Skin epidermis (tissue), 12 donors: ENCODE data around the gene SPSB1.

ENCODE experiments used
- H3K27ac ChIP-seq, 21 experiments: fragments of 200-600 bp; sonication (generic) in 11 of 21; one replicate each; pipeline ENCODE4 v1.5.0; 2020; ENCODE audit warnings: mild to moderate bottlenecking in 3 of 21, inconsistent platforms in 2 of 21, moderate library complexity in 2 of 21
- H3K4me3 ChIP-seq, 7 experiments: fragments of 200-600 bp; sonication (generic) in 2 of 7; one replicate each; pipeline ENCODE4 v1.5.0; 2020; ENCODE audit warnings: inconsistent platforms in 2 of 7, mild to moderate bottlenecking in 2 of 7, moderate library complexity in 1 of 7

SPSB1 gene

GRCh38 chr1:9275161-9275560 is 17.5 kb upstream of the SPSB1 start:
- Histone ChIP-seq H3K4me3 (no peak overlapping the region), H3K27ac (peak overlapping the region in 1 of 21 experiments; percentile 55)

- H3K4me3 ChIP-seq: no peak overlapping the region
- H3K27ac ChIP-seq: peak overlapping the region in 12 of 21 experiments; percentile 10 to 79 (median 56)
Observed at GRCh38 chr1:9275567-9276034, 17.1 kb upstream of the SPSB1 start.

GRCh38 chr1:9278116-9278515 is 14.6 kb upstream of the SPSB1 start:
- H3K27ac ChIP-seq: peak overlapping the region in 2 of 21 experiments; percentile 16 to 26
- H3K4me3 ChIP-seq: no peak overlapping the region

GRCh38 chr1:9278585-9279153 is 14.0 kb upstream of the SPSB1 start:
- Histone ChIP-seq H3K27ac (peak overlapping the region in 8 of 21 experiments; percentile 4 to 62 (median 26)), H3K4me3 (no peak overlapping the region)

- Histone ChIP-seq H3K4me3 (no peak overlapping the region), H3K27ac (peak overlapping the region in 9 of 21 experiments; percentile 4 to 62 (median 26))
Observed at GRCh38 chr1:9279172-9279840, 13.4 kb upstream of the SPSB1 start.

- H3K27ac ChIP-seq: peak overlapping the region in 6 of 21 experiments; percentile 7 to 43 (median 24)
Observed at GRCh38 chr1:9280015-9280860, 12.5 kb upstream of the SPSB1 start.

GRCh38 chr1:9281071-9281827 is 11.4 kb upstream of the SPSB1 start:
- Histone ChIP-seq H3K27ac (peak overlapping the region in 5 of 21 experiments; percentile 21 to 39 (median 25)), H3K4me3 (no peak overlapping the region)

More at GRCh38 chr1:9280015-9280860, 12.5 kb upstream of the SPSB1 start:
- H3K4me3 ChIP-seq: no peak overlapping the region

- Histone ChIP-seq H3K4me3 (no peak overlapping the region), H3K27ac (peak overlapping the region in 5 of 21 experiments; percentile 24 to 47 (median 39))
Observed at GRCh38 chr1:9281908-9282695, 10.6 kb upstream of the SPSB1 start.

- H3K4me3 ChIP-seq: no peak overlapping the region
- peak overlapping the region in 3 of 21 experiments; percentile 30 to 47 (median 47) for H3K27ac ChIP-seq
Observed at GRCh38 chr1:9282696-9282955, 10.1 kb upstream of the SPSB1 start.

GRCh38 chr1:9284061-9284460 is 8.6 kb upstream of the SPSB1 start:
- Histone ChIP-seq H3K4me3 (no peak overlapping the region), H3K27ac (peak overlapping the region in 2 of 21 experiments; percentile 5 to 22)

GRCh38 chr1:9286556-9286955 is 6.1 kb upstream of the SPSB1 start:
- no peak overlapping the region for H3K4me3 ChIP-seq
- no peak overlapping the region for H3K27ac ChIP-seq

GRCh38 chr1:9289090-9289534 is 3.6 kb upstream of the SPSB1 start:
- peak overlapping the region in 2 of 21 experiments; percentile 27 to 52 for H3K27ac ChIP-seq
- no peak overlapping the region for H3K4me3 ChIP-seq

GRCh38 chr1:9289711-9290485 is 2.8 kb upstream of the SPSB1 start:
- H3K27ac ChIP-seq: peak overlapping the region in 13 of 21 experiments; percentile 27 to 97 (median 62)
- H3K4me3 ChIP-seq: no peak overlapping the region

- H3K27ac ChIP-seq: peak overlapping the region in 20 of 21 experiments; percentile 59 to 97 (median 88)
- peak overlapping the region; percentile 68 to 95 (median 88) for H3K4me3 ChIP-seq
Observed at GRCh38 chr1:9291914-9292360, 757 bp upstream of the SPSB1 start.

GRCh38 chr1:9293241-9293532 is 493 bp downstream of the SPSB1 start:
- peak overlapping the region; percentile 58 to 97 (median 90) for H3K27ac ChIP-seq
- peak overlapping the region; percentile 68 to 95 (median 88) for H3K4me3 ChIP-seq

- Histone ChIP-seq H3K4me3 (peak overlapping the region; percentile 68 to 95 (median 88)), H3K27ac (peak overlapping the region; percentile 58 to 97 (median 90))
Observed at GRCh38 chr1:9293533-9294404, 1.1 kb downstream of the SPSB1 start.

- H3K27ac ChIP-seq: peak overlapping the region in 18 of 21 experiments; percentile 42 to 97 (median 91)
- H3K4me3 ChIP-seq: peak overlapping the region; percentile 68 to 95 (median 88)
Observed at GRCh38 chr1:9294405-9294773, 1.7 kb downstream of the SPSB1 start.
